Gastrocnemius medialis (tissue), 4 donors: ENCODE measurements around the gene TMEM81. TPM values are rescaled to one million over a fixed set of nuclear protein-coding genes. Genes with fewer than 3 reads are reported as not detected.
A peak's percentile ranks its signal among the peaks of the same experiment; 100 is the strongest.

ENCODE experiments used
- ATAC-seq, 2 donors: fragments of 150-250 bp; one replicate each; pipeline ENCODE4 v1.9.1; 2016
- DNase-seq, 2 donors: peaks; one replicate each; pipeline ENCODE4 v3.0.0-alpha.2; 2019
- H3K27ac ChIP-seq, 4 donors: fragments of 200-600 bp; sonication (generic); 1 replicate in 1 of 4; 2 replicates in 3 of 4; pipeline ENCODE4 v1.5.1; 2016 to 2018; ENCODE audit warnings: mild to moderate bottlenecking in 2 of 4, moderate library complexity in 1 of 4
- H3K27me3 ChIP-seq, 3 donors: fragments of 200-600 bp; sonication (generic) in 2 of 3; 1 replicate in 1 of 3; 2 replicates in 2 of 3; pipeline versions ENCODE4 v1.5.1 to v1.6.0; 2016 to 2019; ENCODE audit warnings: mild to moderate bottlenecking in 1 of 3, moderate library complexity in 1 of 3
- H3K36me3 ChIP-seq, 2 donors: fragments of 200-600 bp; sonication (generic) in 1 of 2; one replicate each; pipeline ENCODE4 v1.5.1; 2017 to 2018
- H3K4me1 ChIP-seq, 2 donors: fragments of 200-600 bp; sonication (generic) in 1 of 2; one replicate each; pipeline ENCODE4 v1.5.1; 2016 to 2017; ENCODE audit warnings: mild to moderate bottlenecking in 2 of 2
- H3K4me3 ChIP-seq, 4 donors: fragments of 200-600 bp; sonication (generic) in 3 of 4; 1 replicate in 1 of 4; 2 replicates in 3 of 4; pipeline ENCODE4 v1.5.1; 2016 to 2019; ENCODE audit warnings: mild to moderate bottlenecking in 2 of 4
- H3K9me3 ChIP-seq, 3 donors: fragments of 200-600 bp; sonication (generic) in 2 of 3; 1 replicate in 1 of 3; 2 replicates in 2 of 3; pipeline ENCODE4 v1.5.1; 2016 to 2019
- POLR2A ChIP-seq, 2 donors: fragments of 450-650 bp; IDR thresholded peaks; one replicate each; pipeline ENCODE4 v1.6.1; 2017; ENCODE audit warnings: antibody characterized with exemption in 2 of 2, mild to moderate bottlenecking in 2 of 2, moderate library complexity in 2 of 2
- in situ Hi-C, 4 donors: fragments of 200-750 bp; cut with MboI; loops; one replicate each; pipeline versions ENCODE4 v1.15.0 to v1.8.0; 2017; ENCODE audit warnings: low sequenced_read_pairs in 4 of 4
- intact Hi-C: fragments of 100-400 bp; cut with DNase I; formaldehyde crosslinking; loops from one replicate; pipeline ENCODE4 v1.15.1; 2023; ENCODE audit warnings: low total_unique reads
- total RNA-seq, 4 donors: library from RNA; depleted of rRNA; stranded (reverse); fragments of >200 nt; gene quantifications; one replicate each; pipeline versions ENCODE4 v1.1.0 to v1.2.3, GENCODE V29; 2016
- TF ChIP-seq, protein P1 (sequence below), 5 experiments: fragments of 450-650 bp in 3 of 5; fragments of 200-600 bp in 2 of 5; sonication (generic) in 2 of 5; IDR thresholded peaks in 4 of 5; conservative IDR thresholded peaks in 1 of 5; 1 replicate in 4 of 5; 2 replicates in 1 of 5; pipeline ENCODE4 v1.5.1; 2016 to 2019; ENCODE audit warnings: antibody characterized with exemption in 5 of 5, mild to moderate bottlenecking in 3 of 5, moderate library complexity in 3 of 5

Gene TMEM81
- total RNA-seq, 4 donors from 2014 or later: 3.3 to 6.1 (median 4.7) TPM

DNA sequence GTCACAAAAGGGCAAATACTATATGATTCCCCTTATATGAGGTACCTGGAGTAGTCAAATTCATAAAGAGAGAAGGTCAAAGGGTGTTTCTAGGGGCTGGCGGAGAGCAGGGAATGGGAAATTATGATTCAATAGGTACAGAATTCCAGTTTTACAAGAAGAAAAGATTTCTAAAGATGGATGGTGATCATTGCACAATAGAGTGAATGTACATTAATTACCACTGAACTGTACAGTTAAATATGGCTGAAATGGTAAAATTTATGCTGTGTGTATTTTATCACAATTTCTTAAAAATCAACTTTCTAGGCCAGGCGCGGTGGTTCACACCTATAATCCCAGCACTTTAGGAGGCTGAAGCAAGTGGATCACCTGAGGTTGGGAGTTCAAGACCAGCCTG is 18.1 kb upstream of the TMEM81 start:
- in situ Hi-C loops (no loop called here), intact Hi-C loops (no loop called here)
- TF ChIP-seq, protein P1, sequence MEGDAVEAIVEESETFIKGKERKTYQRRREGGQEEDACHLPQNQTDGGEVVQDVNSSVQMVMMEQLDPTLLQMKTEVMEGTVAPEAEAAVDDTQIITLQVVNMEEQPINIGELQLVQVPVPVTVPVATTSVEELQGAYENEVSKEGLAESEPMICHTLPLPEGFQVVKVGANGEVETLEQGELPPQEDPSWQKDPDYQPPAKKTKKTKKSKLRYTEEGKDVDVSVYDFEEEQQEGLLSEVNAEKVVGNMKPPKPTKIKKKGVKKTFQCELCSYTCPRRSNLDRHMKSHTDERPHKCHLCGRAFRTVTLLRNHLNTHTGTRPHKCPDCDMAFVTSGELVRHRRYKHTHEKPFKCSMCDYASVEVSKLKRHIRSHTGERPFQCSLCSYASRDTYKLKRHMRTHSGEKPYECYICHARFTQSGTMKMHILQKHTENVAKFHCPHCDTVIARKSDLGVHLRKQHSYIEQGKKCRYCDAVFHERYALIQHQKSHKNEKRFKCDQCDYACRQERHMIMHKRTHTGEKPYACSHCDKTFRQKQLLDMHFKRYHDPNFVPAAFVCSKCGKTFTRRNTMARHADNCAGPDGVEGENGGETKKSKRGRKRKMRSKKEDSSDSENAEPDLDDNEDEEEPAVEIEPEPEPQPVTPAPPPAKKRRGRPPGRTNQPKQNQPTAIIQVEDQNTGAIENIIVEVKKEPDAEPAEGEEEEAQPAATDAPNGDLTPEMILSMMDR (IDR thresholded peaks at IDR 0.05 in 4 of 5, conservative IDR thresholded peaks at IDR 0.05 in 1 of 5): no peak
- Histone ChIP-seq H3K4me3 (no peak overlapping the region), H3K4me1 (no peaks in the 10 kb centered on the region), H3K9me3 (no peaks in the 10 kb centered on the region), H3K27ac (no peak overlapping the region), H3K36me3 (peaks cover 11 to 81% of the 10 kb centered on the region in 2 donors), H3K27me3 (no peaks in the 10 kb centered on the region)
- DNase-seq: no peak
- no peak for ATAC-seq

- H3K27me3 ChIP-seq: no peaks in the 10 kb centered on the region
- TF ChIP-seq, protein P1 (IDR thresholded peaks at IDR 0.05 in 4 of 5, conservative IDR thresholded peaks at IDR 0.05 in 1 of 5): no peak
- TF ChIP-seq POLR2A (IDR thresholded peaks at IDR 0.05): no peak
- H3K9me3 ChIP-seq: no peaks in the 10 kb centered on the region
- H3K36me3 ChIP-seq: peaks cover 14 to 96% of the 10 kb centered on the region in 2 donors
- ATAC-seq: no peak
- no peak overlapping the region for H3K4me3 ChIP-seq
- H3K4me1 ChIP-seq: no peaks in the 10 kb centered on the region
- no peak for DNase-seq
- intact Hi-C loops: no loop called here
- H3K27ac ChIP-seq: no peak overlapping the region
- in situ Hi-C loops: no loop called here
Measured at GRCh38 chr1:205098242-205098641, 14.0 kb upstream of the TMEM81 start.

- DNase-seq: no peak
- Histone ChIP-seq H3K4me1 (peaks cover 13 to 14% of the 10 kb centered on the region in 2 donors), H3K27me3 (no peaks in the 10 kb centered on the region), H3K36me3 (peaks cover 14 to 74% of the 10 kb centered on the region in 2 donors), H3K27ac (no peak overlapping the region), H3K9me3 (no peaks in the 10 kb centered on the region), H3K4me3 (no peak overlapping the region)
- no peak for TF ChIP-seq POLR2A (IDR thresholded peaks at IDR 0.05)
- TF ChIP-seq, protein P1 (IDR thresholded peaks at IDR 0.05 in 4 of 5, conservative IDR thresholded peaks at IDR 0.05 in 1 of 5): no peak
- in situ Hi-C loops: no loop called here
- intact Hi-C loops: no loop called here
- ATAC-seq: no peak
Measured at GRCh38 chr1:205095422-205095821, 11.2 kb upstream of the TMEM81 start.

GRCh38 chr1:205091043-205091740 is 6.9 kb upstream of the TMEM81 start:
- no peaks in the 10 kb centered on the region for H3K27me3 ChIP-seq
- peak; percentile 100 for ATAC-seq
- H3K4me1 ChIP-seq: peaks cover 13 to 18% of the 10 kb centered on the region in 2 donors
- TF ChIP-seq, protein P1 (IDR thresholded peaks at IDR 0.05 in 4 of 5, conservative IDR thresholded peaks at IDR 0.05 in 1 of 5): no peak
- peak in 1 of 2 donors; percentile 14 for TF ChIP-seq POLR2A (IDR thresholded peaks at IDR 0.05)
- H3K27ac ChIP-seq: peak overlapping the region; percentile 88 to 93 (median 88)
- no peaks in the 10 kb centered on the region for H3K9me3 ChIP-seq
- intact Hi-C loops: loop anchor here (2.0 kb wide), 1 partner anchor 32 kb away; no protein-coding TSS in a partner anchor
- in situ Hi-C loops: no loop called here
- H3K36me3 ChIP-seq: peaks cover 6 to 59% of the 10 kb centered on the region in 2 donors
- DNase-seq: peak; percentile 70 to 86
- H3K4me3 ChIP-seq: peak overlapping the region in 1 of 4 donors; percentile 15
